Measurements from ENCODE around the gene FBXO2.

GRCh38 chr1:11685210-11685752 is 31.1 kb upstream of the FBXO2 start:
- no peak for TF ChIP-seq CTCF (optimal IDR thresholded peaks at IDR 0.05 in 1 of 3, IDR thresholded peaks at IDR 0.05 in 1 of 3, conservative IDR thresholded peaks at IDR 0.05 in 1 of 3; ENCODE audit: extremely low read depth in 1 of 3, insufficient read depth in 2 of 3, low read length in 3 of 3)
- no peak for TF ChIP-seq EZH2 (IDR thresholded peaks at IDR 0.05; ENCODE audit: low read length)

Measured in keratinocyte (primary cell).